Left lung (tissue), 10 donors: ENCODE data around the gene FNBP1L. TPM values are rescaled to one million over a fixed set of nuclear protein-coding genes. Genes with fewer than 3 reads are reported as not detected.

Experiments
- ATAC-seq: fragments of 200-7000 bp; cut with Tn5 transposase; one replicate; pipeline ENCODE4 v1.9.1; 2020; ENCODE audit warnings: moderate library complexity
- DNase-seq, 4 donors: peaks; one replicate each; pipeline ENCODE4 v3.0.0-alpha.2; 2013 to 2020
- H3K27ac ChIP-seq, 2 donors: fragments of 200-600 bp; sonication (generic) in 1 of 2; one replicate each; pipeline versions ENCODE4 v1.5.0 to v1.8.0; 2020 to 2021
- H3K27me3 ChIP-seq, 2 donors: fragments of 200-600 bp; sonication (generic) in 1 of 2; one replicate each; pipeline versions ENCODE4 v1.5.0 to v1.8.0; 2020 to 2021
- H3K36me3 ChIP-seq, 2 donors: fragments of 200-600 bp; sonication (generic) in 1 of 2; one replicate each; pipeline versions ENCODE4 v1.5.0 to v1.8.0; 2020 to 2021
- H3K4me1 ChIP-seq, 2 donors: fragments of 200-600 bp; one replicate each; pipeline ENCODE4 v1.8.0; 2021
- H3K4me3 ChIP-seq, 2 donors: fragments of 200-600 bp; sonication (generic) in 1 of 2; one replicate each; pipeline versions ENCODE4 v1.5.0 to v1.8.0; 2020 to 2021; ENCODE audit warnings: mild to moderate bottlenecking in 1 of 2
- H3K9me3 ChIP-seq, 2 donors: fragments of 200-600 bp; sonication (generic) in 1 of 2; one replicate each; pipeline versions ENCODE4 v1.5.0 to v1.8.0; 2020 to 2021
- intact Hi-C, 2 donors: fragments of 100-400 bp; cut with DNase I; formaldehyde crosslinking; loops; one replicate each; pipeline versions ENCODE4 v1.11.2 to v1.14.2; 2022
- polyA plus RNA-seq, 6 donors: library from polyadenylated mRNA; unstranded; fragments of 120-200 nt; gene quantifications; one replicate each; pipeline ENCODE4 v1.2.1, GENCODE V29; 2013; ENCODE audit not compliant: insufficient read length in 6 of 6
- total RNA-seq, 2 donors: library from RNA; stranded (reverse); fragmentation: NEBNext Ultra II Directional; extraction: Animal tissue kit (Norgen Biotek cat#: 25700); gene quantifications; one replicate each; pipeline ENCODE4 v1.2.1, GENCODE V29; 2021
- TF ChIP-seq, protein P1 (sequence below), 2 donors: fragments of 200-600 bp; sonication (generic) in 1 of 2; IDR thresholded peaks; one replicate each; pipeline versions ENCODE4 v1.5.0 to v1.8.0; 2021; ENCODE audit warnings: antibody characterized with exemption in 2 of 2
- donor health status: DM: no; HTN: yes; CAD: no.
- donor health status: DM: no; HTN: no; CAD: no.

FNBP1L gene
- total and polyA plus RNA-seq, 8 donors = 26.9 to 126 (median 112) TPM

GRCh38 chr1:93576346-93576745 lies 128.4 kb downstream of the FNBP1L start:
- DNase-seq = peak in 2 of 4 donors; percentile 42 to 71
- peaks cover 0 to 6% of the 10 kb centered on the region in 2 donors for H3K4me1 ChIP-seq
- ATAC-seq = no peak
- no peaks in the 10 kb centered on the region for H3K27me3 ChIP-seq
- TF ChIP-seq, protein P1, sequence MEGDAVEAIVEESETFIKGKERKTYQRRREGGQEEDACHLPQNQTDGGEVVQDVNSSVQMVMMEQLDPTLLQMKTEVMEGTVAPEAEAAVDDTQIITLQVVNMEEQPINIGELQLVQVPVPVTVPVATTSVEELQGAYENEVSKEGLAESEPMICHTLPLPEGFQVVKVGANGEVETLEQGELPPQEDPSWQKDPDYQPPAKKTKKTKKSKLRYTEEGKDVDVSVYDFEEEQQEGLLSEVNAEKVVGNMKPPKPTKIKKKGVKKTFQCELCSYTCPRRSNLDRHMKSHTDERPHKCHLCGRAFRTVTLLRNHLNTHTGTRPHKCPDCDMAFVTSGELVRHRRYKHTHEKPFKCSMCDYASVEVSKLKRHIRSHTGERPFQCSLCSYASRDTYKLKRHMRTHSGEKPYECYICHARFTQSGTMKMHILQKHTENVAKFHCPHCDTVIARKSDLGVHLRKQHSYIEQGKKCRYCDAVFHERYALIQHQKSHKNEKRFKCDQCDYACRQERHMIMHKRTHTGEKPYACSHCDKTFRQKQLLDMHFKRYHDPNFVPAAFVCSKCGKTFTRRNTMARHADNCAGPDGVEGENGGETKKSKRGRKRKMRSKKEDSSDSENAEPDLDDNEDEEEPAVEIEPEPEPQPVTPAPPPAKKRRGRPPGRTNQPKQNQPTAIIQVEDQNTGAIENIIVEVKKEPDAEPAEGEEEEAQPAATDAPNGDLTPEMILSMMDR (IDR thresholded peaks at IDR 0.05) = no peak
- H3K27ac ChIP-seq = no peak overlapping the region
- H3K9me3 ChIP-seq = no peaks in the 10 kb centered on the region
- H3K36me3 ChIP-seq = peaks cover 0 to 55% of the 10 kb centered on the region in 2 donors
- intact Hi-C loops = no loop called here
- H3K4me3 ChIP-seq = no peak overlapping the region

DNA sequence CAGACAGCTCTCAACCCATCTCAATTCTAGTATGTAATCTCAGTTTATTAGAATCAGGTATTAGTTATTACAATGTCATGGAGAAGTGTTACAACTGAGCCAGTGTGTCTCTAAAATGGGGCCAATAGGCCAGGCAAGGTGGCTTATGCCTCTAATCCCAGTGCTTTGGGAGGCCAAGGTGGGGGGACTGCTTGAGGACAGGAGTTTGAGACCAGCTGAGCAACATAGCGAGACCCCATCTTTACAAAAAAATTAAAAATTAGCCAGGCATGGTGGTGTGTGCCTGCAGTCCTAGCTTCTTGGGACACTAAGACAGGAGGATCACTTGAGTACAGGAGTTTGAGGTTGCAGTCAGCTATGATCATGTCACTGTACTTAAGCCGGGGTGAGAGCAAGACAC lies 128.8 kb downstream of the FNBP1L start:
- H3K4me1 ChIP-seq = peaks cover 0 to 6% of the 10 kb centered on the region in 2 donors
- H3K27me3 ChIP-seq = no peaks in the 10 kb centered on the region
- H3K9me3 ChIP-seq = no peaks in the 10 kb centered on the region
- intact Hi-C loops = no loop called here
- no peak overlapping the region for H3K4me3 ChIP-seq
- no peak for ATAC-seq
- H3K36me3 ChIP-seq = peaks cover 0 to 55% of the 10 kb centered on the region in 2 donors
- DNase-seq = no peak
- H3K27ac ChIP-seq = no peak overlapping the region
- TF ChIP-seq, protein P1 (IDR thresholded peaks at IDR 0.05) = no peak

DNA sequence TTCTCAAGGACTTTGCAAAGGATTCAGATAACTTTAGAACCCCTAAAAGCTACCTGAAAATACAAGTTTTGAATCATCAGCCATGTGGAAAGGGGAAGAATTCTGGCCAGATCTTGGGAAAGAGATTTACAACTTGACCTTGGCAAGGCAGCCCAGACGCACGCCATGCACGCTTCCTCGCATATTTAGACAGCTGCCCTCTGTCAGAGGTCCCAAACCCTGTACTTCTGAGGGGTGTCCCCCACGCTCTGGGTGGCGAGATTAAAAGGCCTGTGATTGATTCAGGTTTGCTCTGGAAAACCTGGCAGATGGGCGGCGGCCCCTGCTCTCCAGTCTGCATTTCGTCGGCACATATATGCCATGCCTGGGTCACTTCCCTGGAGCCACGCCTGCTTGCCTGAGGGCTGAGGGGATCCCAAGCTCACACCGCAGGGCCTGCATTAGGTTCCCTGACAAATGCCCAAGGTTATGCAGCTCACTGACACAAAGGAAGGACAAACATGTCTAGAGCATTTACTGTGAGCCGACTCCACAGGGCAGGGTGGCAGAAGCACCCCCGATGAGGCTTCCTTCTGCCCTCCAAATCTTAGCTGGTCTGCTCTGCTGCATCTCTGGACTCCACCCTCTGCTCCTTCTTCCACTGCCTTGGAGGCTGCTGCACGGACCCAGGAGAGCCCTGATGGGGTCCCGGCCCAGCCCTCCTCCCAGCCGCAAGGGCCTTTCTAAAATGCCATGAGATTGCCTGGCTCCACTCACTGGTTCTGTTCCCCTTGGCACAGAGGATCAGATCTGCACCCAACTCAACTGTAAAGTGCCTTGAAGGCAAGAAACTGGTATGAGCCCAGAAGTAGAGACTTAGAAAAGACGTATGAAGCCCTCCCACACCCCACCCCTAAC lies 129.9 kb downstream of the FNBP1L start:
- Histone ChIP-seq H3K27me3 (no peaks in the 10 kb centered on the region), H3K4me3 (no peak overlapping the region), H3K36me3 (peaks cover 0 to 58% of the 10 kb centered on the region in 2 donors), H3K4me1 (peaks cover 0 to 8% of the 10 kb centered on the region in 2 donors), H3K9me3 (no peaks in the 10 kb centered on the region), H3K27ac (no peak overlapping the region)
- intact Hi-C loops = no loop called here
- TF ChIP-seq, protein P1 (IDR thresholded peaks at IDR 0.05) = no peak
- DNase-seq (no peak), ATAC-seq (no peak)

DNA sequence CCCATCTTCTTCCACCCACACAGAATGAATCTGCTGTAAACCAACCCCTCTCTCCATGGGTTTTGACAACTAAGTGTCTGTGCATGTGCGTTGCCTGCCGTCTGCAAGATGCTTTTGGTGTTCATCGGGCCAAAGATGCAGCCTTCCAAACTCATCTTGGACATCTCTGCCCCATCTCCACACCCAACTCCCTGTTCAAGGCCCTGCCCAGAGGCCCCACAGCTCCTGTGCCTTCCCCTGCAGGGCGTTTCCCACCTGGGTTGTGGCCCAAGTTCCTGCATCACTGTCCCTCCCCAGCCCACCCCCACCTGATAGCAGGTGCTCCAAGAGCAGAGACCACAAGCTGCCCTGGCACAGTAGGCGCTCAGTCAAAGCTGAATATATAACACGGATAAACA lies 130.5 kb downstream of the FNBP1L start:
- Histone ChIP-seq H3K27ac (no peak overlapping the region), H3K27me3 (no peaks in the 10 kb centered on the region), H3K9me3 (no peaks in the 10 kb centered on the region), H3K4me1 (peaks cover 0 to 8% of the 10 kb centered on the region in 2 donors), H3K4me3 (no peak overlapping the region), H3K36me3 (peaks cover 0 to 60% of the 10 kb centered on the region in 2 donors)
- intact Hi-C loops = no loop called here
- DNase-seq (no peak), ATAC-seq (no peak)
- TF ChIP-seq, protein P1 (IDR thresholded peaks at IDR 0.05) = no peak
